HG02938 (cell line): ENCODE measurements around the gene LTBP1.

ENCODE experiments used
- ATAC-seq: cut with Tn5 transposase; IDR thresholded peaks from one replicate; pipeline ENCODE4 v1.9.1; 2021; ENCODE audit warnings: mild to moderate bottlenecking, moderate library complexity; ENCODE audit not compliant: unreplicated experiment

The LTBP1 gene

GRCh38 chr2:32931945-32932709 is 14.6 kb upstream of the LTBP1 start:
- ATAC-seq, result no peak

DNA sequence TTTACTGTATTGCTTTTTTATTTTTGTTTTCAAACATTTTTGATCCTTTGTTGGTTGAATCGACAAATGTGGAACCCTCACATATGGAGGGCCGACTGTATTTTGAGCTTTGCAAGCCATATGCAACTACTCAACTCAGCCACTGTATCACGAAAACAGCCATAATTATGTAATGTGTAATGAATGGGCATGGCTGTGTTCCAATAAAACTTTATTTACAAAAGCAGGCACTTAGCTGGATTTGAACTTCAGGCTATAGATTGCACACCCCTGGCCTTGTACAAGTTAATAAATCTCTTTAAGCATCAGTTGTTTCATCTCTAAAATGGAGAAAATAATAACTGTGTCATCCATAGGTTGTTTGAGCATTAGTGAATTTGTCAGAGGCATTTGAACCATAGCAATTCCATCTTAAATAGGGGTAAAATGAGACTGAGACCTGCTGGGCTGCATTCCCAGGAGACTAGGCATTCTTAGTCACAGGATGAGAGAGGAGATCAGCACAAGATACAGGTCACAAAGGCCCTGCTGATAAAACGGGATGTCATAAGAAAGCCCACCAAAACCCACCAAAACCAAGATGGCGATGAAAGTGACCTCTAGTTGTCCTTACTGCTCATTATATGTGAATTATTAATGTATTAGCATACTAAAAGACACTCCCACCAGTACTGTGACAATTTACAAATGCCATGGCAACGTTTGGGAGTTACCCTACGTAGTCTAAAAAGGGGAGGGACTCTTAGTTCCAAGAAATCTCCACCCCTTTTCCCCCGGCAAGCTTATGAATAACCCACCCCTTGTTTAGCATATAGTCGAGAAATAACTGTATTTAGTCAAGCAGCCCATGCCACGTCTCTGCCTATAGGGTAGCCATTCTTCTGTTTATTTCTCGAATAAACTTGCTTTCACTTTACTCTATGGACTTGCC is 13.7 kb upstream of the LTBP1 start:
- ATAC-seq, result no peak

- no peak for ATAC-seq
These were observed 13.0 kb upstream of the LTBP1 start for GRCh38 chr2:32933756-32934095.

DNA sequence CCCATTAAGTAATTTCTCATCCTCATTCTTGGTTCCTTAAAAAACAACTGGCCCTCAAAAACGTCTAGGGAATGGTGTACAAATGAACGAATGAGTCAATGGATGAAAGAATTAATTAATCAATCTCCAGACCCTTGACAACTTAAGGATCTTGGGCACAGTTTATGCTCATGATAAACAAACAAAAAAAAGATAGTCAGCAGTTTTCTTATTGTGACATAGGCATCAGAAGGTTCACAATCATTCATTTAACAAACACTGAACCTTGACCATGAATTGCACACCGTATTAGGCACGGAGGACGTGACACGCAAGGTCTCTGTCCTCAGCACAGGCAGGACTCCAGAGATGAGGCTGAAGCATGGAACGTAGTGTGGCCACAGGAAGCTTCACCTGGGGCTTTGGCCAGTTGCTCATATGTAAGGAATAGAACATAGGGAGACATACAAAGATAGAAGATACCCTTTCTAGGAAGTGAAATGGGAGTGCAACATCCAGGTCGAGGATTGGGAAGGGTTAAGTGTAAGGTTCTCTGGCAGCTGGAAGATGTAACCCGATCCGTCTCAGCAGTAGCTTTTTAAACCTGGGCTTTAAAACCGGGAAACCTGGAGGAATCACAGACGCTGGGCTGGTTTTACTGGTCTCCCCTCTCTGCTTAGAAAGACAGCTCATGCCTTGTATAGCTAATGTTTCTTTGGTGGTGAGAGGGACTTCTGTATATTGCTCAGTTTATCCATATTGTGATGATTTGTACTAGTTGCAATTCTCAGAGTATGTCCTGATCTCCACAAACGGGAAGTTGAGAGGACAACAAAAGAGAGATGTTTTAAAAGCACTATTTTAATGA is 8.9 kb upstream of the LTBP1 start:
- ATAC-seq, result no peak

DNA sequence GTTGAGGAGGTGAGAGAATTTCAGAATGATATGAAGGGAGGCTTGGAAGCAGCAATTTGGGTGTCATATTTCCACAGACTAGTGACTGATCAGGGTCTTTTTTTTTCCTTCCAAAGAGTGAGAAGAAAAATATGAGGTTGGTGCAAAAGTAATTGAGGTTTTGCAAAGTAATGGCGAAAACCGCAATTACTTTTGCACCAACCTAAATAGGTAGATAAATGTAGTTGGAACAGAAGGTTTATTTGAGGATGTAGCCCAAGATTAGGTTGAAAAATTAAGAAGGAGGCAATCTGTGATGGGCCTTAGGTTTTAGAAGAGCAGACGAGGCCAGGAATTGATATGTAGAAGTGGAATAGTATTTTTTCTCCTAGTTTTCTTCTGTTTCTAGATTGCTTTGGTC is 7.8 kb upstream of the LTBP1 start:
- ATAC-seq, result no peak

DNA sequence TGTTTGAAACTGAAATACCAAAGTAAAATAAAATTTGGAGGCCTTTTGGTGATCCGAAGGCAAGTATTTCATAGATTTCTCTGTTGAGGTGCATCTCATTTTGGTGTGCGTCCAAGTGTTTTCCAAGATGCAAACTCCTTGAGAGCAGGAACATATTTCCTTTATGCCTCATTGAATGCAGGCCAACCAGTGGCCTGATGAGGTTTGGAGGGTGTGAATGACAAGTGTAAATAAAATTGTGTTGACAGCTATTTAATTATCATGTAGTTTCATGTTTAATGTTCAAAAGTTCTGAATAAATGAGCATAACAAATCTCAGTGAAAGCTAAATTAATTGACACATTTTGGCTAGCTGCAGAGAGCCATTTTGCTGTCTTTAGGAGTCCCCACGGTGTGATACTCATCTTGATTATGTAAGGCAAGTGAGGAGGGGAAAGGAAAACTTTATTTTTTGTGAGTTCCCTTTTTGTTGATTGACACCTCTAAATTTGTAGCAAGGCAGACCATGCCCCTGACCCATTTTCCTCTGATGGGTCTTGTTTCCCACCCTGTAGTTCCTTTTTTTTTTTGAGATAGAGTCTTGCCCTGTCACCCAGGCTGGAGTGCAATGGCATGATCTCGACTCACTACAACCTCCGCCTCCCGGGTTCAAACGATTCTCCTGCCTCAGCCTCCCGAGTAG is 6.3 kb upstream of the LTBP1 start:
- no peak for ATAC-seq

DNA sequence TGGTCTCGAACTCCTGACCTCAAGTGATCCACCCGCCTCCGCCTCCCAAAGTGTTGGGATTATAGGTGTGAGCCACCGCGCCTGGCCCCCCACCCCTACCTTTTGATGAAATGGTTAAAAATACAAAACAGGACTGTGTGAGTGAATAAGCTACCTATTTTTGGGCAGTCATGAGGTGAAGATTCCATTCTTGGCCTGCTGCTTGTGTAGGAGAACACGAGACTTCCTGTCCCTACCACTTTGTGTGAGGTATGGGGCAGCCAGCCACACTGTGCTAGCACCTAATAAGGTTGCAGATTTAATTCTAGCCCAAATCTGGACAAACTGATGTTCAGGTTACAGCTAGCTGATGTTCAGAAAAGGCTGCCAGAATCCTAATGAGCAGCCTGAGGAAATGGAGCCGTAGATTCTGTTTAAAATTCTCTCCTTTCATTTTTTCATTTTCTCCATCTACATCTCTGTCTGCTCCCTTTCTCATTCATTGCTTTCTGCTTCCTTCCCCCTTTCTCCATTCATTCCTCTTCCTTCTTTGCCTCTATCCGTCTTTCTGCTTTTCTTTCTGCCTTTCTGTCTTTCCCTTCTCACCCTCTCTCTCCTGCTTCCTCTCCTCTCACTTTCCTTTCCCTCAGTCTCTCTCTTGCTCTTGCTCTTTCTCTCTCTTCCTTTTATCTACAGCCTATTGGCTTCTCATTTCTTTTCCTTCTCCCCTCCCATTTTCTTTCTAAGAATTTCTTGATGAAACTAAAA is 4.6 kb upstream of the LTBP1 start:
- no peak for ATAC-seq

- no peak for ATAC-seq
These were observed 3.8 kb upstream of the LTBP1 start for GRCh38 chr2:32942793-32943485.

GRCh38 chr2:32945286-32945685 is 1.5 kb upstream of the LTBP1 start:
- no peak for ATAC-seq

- ATAC-seq, result peak; percentile 19
These were observed 327 bp downstream of the LTBP1 start for GRCh38 chr2:32947076-32947483.

DNA sequence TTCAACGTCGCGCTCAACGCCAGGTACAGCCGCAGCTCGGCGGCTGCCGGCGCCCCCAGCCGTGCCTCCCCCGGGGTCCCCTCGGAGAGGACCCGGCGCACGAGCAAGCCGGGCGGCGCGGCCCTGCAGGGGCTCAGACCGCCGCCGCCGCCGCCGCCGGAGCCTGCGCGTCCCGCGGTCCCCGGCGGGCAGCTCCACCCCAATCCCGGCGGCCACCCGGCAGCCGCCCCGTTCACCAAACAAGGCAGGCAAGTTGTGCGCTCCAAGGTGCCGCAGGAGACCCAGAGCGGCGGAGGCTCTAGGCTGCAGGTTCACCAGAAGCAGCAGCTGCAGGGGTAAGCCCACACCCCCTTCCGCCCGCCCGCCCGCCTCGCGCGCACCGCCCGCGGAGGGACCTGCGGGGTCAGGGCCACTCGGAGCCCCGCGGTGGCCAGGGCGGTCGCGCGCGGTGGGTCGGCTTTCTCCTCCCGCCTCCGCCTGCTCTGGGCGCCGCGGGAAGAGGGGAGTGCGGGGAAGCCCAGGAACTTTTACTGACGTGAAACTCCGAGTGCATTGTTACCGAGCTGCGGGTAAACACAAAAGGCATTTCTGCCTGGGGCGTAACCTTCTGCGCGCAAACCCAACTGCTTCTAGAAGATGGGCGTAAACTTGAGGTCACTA is 861 bp downstream of the LTBP1 start:
- peak; percentile 35 for ATAC-seq

DNA sequence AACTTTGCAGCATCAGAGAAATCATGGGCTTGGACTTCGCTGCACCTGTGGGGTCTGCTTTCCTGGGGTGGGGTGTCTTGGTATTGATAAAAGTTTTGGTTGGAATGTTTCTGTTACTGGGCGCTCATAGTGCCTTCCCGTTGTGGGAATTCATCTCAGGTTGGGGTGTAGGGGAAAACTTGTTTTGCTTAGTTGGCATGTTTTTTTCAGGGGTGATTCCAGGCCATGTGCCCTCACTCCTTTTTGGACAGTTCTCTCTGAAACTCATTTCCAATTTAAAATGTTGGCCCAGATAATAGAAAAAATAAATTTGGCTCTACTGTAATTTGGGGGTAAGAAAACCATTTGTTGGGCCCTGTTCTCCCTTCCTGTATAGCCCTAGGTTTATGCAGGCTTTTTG is 1.5 kb downstream of the LTBP1 start:
- no peak for ATAC-seq

- no peak for ATAC-seq
These were observed 2.5 kb downstream of the LTBP1 start for GRCh38 chr2:32949260-32949659.

DNA sequence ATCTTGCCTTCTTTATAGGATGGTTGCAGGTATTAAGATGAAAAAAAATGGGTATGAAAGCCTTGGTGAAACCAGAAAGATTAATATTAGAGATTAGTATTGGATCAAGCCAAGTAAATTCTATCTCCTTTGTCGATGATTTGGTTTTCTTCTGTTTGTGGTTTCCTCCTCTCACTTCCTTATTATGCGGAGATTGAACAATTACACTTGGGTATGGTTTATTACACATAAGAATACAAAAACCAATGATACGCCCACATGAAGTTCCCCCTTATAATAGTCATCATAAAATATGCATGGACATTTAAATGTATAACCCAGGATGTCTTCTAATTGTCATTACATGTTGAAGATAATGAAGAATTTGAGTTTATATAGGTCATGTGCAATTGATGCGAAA is 4.9 kb downstream of the LTBP1 start:
- no peak for ATAC-seq

- ATAC-seq, result no peak
These were observed 6.2 kb downstream of the LTBP1 start for GRCh38 chr2:32952761-32953476.

DNA sequence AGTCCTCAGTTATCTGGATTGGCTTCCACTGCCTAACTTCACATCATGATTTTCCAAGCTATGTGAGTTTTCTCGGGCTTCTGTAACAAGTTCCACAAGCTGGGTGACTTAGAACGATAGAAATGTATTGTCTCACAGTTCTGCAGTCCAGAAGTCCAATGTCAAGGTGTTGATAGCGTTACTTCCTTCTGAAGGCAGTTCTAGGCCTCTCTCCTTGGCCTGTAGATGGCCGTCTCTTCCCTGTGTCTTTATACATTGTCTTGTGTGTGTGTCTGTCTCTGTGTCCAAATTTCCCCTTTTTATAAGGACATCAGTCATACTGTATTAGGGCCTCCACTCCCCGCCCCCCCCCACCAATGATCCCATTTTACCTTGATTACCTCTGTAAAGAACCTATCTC is 7.5 kb downstream of the LTBP1 start:
- ATAC-seq, result no peak

GRCh38 chr2:32958821-32959220 is 12.1 kb downstream of the LTBP1 start:
- no peak for ATAC-seq

- no peak for ATAC-seq
These were observed 13.5 kb downstream of the LTBP1 start for GRCh38 chr2:32960238-32960637.
